Measurements from ENCODE around the gene ANGPTL4.
A peak's percentile ranks its signal among the peaks of the same experiment; 100 is the strongest.
"Not testable (repeated sequence)": the region's sequence is repeated elsewhere in the genome, so short reads cannot be mapped to it uniquely, and the experiment has no call there.

The ANGPTL4 gene

DNA sequence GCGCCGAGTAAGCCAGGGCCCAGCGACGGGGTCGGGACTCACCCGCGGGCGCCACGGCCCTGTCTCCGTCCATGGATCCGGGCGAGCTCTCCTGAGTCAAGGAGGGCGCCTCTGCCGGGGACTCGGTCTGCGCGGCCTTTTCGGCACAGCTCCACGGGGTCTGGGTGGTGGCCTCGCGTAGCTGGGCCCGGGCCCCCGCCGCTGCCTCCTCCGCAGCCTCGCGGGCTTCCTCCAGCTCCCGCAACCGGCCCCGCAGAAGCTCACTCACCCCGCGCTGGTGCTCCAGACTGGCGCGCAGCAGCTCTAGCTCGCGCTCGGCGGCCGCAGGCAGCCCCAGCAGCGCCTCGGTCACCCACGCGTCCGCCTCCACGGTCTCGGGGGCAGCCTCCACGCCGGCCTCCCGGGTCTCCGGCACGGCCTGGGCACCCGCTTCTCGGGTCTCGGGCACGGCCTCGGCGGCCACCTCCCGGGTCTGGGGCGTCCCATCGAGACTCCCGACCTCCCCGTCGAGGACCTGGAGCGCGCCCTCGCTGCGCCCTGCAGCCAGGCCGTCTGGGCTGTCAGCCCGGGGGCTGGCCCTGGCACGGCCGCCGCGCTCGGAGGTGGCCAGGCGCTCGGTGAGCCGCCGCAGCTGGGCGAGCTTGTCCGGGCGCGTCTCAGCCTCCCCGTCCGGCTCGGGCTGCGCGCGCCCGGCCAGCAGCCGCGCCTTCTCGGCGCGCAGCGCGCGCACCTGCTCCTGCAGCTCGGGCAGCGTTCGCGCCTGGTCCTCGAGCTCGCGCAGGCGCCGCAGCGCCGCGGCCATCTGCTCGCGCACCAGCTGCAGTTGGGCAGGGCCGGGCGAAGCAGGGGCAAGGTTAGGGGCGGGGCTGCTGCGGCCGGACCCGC, 29.3 kb upstream of the ANGPTL4 start:
- no peak for DNase-seq

DNA sequence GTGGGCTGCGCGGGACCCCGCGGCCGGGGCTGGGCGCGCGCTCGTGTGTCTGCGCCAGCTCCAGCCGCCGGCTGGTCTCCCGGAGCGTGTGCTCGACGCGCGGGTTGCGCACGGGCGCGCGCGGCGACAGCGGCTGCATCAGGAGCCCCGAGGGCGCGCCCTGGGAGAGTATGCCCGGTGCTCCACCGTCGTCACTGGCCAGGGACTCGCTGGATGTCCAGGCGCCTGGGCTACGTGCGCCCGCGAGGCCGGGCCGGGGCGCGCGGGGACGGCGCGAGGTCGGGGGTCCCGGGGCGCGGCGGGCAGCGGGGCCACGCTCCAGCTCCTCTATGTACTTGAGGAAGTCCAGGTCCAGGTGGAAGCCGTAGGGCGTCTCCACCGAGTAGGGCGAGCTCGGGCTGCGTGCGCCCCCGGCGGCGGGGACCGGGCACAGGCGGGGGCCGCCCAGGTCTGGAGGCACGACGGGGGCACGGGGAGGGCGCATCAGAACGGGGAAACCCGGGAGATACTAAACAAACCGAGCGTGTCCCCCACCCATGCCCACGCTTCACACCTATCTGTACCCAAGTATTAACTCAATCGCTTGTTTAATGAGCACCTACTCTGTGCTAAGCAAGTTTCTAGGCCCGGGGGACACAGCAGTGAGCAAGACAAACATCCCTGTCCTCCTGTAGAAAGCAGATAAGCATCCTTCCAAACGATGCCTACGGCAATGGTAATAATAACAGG, 28.4 kb upstream of the ANGPTL4 start:
- DNase-seq, result no peak

DNA sequence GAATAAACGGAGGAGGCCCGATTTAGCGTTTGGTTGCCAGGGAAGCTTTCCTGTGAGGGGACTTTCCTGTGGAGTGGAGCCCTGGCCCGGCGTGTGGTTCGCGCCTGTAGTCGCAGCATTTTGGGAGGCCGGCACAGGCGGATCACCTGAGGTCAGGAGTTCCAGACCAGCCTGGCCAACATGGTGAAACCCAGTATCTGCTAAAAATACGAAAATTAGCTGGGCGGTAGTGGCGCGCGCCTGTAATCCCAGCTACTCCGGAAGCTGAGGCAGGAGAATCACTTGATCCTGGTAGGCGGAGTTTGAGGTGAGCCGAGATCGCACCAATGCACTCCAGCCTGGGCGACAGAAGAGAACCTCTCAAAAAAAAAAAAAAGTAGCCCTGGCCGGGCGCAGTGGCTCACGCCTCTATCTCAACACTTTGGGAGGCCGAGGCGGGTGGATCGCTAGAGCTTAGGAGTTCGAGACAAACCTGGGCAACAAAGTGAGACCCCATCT, 27.8 kb upstream of the ANGPTL4 start:
- DNase-seq, result no peak

DNA sequence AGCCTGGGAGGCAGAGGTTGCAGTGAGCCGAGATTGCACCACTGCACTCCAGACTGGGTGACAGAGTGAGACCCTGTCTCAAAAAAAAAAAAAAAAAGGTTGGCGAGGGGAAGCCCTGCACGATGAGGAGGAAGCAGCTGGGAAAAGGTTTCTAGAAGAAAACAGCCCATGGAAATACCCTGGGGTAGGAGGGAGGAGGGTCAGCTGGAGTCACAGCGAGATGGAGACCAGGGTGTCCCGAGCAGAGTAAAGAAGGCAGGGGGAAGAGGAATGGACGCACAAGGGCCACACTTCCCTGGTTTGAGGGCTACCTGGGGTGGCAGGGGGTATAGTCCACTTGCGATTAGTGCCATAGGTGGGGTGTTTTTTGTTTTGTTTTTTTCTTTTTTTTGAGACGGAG, 27.3 kb upstream of the ANGPTL4 start:
- no peak for DNase-seq

DNA sequence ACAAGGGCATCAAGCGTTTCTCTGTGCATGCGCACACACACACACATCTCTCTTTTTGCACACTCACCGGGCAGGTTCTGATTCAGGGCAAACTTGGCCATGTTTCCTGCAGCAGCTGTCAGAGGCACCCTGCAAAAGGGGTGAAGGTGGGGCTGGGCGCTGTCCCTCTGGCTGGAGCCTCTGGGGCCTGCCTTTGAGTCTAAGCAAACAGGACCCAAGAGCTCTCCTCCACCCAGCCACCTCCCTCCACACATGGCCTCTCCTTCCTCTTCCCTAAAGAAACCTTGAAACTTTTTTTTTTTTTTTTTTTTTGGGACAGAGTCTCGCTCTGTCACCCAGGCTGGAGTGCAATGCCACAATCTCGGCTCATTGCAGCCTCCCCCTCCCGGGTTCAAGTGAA, 26.2 kb upstream of the ANGPTL4 start:
- DNase-seq, result no peak

DNA sequence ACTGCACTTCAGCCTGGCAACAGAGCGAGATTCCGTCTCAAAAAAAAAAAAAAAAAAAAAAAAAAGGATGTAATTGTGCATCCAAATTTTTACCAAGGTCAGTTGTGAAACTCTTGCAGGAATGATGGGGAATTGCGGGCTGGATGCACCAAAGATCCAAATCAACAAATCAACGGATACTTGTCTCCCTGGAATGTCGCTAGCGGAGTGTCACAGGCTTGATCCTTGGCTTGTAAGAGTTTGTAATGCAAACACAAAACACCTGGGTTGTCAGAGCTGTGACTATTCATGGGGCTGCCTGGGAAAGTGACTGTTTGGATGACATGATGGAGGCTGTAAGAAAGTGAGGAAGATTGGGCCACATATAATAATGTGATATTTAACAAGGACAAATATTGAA, 25.1 kb upstream of the ANGPTL4 start:
- no peak for DNase-seq

DNA sequence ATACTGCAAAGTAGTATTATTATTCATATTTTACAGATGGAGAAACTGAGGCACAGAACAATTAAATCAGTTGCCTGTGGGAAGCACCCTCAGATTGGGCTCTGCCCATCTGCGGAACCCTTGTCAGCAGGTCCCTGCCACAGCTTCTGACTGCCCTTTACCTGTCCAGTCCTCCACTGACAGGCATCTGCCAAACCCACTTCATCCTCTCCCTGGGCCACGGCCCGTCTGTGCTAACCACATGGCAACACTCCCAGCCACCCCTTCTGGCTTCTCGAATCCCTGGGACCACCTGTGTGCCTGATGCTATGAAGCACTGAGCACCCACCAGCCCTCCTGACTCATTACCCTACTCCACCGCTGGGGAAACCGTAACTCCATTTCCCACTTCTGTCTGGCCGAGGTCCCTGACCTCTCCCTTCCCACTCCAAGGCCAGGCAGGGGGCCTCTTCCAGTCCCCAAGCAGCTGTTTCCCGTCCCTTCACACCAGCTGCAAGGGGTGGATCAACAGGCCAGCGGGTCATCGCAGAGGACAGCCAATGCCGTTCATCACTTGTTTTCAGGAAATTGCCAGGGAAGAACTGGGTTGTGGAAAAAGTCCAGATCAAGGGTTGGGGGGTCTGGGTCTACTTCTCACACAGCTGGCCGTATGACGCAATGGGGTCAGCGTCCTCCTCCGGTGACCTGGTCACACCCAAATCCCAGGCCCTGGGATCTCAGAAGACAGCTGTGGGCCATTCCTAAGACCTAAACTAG, 23.4 kb upstream of the ANGPTL4 start:
- no peak for DNase-seq

DNA sequence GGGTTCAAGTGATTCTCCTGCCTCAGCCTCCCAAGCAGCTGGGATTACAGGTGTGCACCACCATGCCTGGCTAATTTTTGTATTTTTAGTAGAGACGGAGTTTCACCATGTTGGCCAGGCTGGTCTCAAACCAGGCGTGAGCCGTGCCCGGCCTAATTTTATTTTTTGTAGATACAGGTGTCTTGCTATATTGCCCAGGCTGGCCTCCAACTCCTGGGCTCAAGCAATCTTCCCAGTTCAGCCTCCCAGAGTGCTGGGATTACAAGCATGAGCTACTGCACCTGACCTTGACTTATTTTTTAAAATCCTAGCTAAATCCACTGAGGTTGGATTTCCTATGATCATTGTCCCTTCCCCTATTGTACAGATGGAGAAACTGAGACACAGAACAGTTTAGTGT, 22.5 kb upstream of the ANGPTL4 start:
- DNase-seq, result not testable (repeated sequence)

DNA sequence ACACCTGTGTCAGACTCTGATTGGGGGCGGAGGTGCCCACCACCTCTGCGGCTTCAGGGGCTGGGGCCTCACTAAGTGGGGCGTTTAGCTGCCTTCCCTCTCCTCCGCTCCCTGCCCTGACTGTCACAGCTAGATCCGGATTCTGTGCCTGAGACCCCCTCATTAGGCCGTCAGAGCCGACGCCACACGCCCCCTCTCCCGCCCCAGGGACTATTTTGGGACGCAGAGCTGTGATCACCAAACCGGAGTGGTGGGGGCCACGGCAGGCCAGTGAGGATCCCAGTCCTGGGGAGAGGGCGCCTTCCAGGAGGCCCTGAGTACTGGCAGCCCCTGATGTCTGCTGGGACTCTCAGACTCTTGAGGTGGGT, 21.7 kb upstream of the ANGPTL4 start:
- no peak for DNase-seq

DNA sequence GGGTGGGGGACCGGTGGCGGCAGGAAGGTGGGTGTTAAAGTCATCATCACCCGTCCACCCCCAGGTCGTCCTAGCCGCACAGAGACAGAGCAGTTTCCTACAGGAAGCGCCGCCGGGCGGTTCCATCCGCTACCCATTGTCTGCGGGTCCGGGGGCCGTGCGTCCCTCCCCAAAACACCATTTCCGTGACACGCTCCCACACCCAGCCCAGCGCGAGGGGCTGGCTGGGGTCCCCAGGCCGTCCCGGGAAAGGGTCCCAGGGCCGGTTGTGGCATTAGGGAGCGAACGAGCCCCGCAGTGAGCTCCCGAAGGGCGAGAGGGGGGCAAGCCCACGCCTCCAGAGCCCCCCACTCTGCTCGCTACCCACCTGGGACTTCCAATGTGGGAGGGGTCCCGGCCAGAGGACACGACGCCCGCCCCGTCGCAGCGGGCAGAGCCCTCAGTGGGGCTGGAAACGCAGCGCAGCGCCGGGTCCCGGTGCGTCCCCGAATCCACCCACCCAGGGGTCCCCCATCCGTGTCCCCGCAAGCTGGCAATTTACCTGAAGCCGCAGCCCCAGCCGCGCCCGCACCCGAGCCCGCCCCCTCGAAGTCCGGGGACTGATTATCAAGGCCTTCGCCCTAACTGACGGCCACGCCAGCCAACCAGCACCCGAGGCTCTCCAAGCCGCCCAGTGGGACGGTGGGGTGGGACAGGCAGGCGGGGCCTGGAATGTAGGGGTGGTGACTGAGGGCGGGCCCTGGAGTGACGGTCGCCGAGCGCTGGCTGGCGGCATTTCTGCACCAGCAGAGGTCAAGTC, 21.1 kb upstream of the ANGPTL4 start, which contains the start of gene KANK3:
TSS of gene KANK3 (minus strand) at position 579 of the 799 bp plus-strand sequence. CDS start 5,434 bp downstream, outside the sequence.
- DNase-seq, result peak; percentile 7 to 52

DNA sequence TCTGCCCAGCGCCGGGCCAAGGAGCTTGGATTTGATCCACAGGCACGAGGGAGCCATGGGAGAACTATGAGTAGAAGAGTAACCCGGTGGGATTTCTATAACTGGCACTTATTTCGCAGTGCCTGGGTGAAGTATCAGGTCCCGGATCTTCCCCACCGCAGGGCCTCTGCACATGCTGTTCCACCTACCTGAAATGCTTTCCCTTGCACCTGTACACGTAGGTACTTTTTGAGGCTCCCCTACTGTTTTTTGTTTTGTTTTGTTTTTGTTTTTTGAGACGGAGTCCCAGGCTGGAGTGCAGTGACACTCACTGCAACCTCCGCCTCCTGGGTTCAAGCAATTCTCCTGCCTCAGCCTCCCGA, 20.5 kb upstream of the ANGPTL4 start:
- DNase-seq, result no peak

DNA sequence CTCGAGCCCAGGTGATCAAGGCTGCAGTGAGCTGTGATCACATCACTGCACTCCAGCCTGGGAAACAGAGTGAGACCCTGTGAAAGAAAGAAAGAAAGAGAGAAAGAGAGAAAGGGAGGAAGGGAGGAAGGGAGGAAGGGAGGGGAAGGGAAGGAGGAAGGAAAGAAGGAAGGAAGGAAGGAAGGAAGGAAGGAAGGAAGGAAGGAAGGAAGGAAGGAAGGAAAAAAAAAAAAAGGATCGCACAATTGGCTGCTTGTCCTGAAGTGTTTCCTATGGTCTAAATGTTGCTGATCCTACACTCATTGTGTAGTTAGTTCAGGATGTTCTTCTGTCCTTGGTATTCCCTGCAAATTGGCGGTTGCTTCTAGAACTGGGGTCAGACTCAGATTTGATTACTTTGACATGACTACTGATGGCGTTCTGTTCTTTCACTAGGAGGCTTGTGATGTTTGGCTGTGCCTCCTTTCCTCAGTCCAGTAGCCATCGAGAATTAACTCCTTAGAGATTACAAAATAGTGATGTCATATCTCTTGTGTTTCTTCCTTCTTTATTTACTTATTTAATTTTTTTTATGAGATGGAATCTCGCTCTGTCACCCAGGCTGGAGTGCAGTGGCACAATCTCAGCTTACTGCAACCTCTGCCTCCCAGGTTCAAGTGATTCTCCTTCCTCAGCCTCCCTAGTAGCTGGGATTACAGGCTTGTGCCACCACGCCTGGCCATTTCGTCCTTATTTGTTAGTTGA, 14.2 kb upstream of the ANGPTL4 start:
- not testable (repeated sequence) for DNase-seq

DNA sequence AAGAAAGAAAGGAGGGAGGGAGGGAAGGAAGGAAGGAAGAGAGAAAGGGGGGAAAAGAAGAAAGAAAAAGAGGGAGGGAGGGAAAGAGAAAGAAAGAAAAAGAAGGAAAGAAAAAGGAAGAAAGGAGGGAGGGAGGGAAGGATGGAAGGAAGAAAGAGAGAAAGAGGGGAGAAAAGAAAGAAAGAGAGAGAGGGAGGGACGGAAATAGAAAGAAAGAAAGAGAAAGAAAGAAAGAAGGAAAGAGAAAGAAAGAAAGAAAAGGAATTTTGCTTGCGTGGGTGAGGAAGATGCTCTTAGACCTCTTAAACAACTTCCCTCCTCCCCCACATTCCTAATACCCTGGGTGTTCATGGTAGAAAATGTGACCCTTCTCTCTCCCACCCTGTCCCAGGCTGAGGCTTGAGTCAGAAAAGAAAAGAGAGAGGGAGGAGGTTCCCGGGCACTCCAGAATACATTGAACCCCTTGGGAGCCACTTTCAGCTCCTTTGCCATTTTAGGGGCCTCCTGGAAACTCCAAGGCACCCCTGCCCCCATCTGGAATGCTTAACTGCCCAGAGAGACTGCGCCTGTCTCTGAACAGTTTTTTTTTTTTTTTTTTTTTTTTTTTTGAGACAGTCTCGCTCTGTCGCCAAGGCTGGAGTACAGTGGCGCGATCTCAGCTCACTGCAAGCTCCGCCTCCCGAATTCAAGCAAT, 11.7 kb upstream of the ANGPTL4 start:
- no peak for DNase-seq

DNA sequence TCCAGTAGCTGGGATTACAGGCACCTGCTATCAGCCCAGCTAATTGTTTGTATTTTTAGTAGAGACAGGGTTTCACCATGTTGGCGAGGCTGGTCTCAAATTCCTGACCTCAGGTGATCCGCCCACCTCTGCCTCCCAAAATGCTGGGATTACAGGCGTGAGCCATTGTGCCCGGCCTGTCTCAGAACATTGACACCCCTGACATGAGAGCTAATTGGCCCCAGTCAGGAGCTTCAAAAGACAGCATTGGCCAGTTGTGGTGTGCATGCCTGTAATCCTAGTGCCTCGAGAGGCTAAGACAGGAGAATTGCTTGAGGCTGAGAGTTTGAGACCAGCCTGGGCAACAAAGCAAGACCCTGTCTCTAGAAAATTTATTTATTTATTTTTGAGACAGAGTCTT, 11.1 kb upstream of the ANGPTL4 start:
- not testable (repeated sequence) for DNase-seq

DNA sequence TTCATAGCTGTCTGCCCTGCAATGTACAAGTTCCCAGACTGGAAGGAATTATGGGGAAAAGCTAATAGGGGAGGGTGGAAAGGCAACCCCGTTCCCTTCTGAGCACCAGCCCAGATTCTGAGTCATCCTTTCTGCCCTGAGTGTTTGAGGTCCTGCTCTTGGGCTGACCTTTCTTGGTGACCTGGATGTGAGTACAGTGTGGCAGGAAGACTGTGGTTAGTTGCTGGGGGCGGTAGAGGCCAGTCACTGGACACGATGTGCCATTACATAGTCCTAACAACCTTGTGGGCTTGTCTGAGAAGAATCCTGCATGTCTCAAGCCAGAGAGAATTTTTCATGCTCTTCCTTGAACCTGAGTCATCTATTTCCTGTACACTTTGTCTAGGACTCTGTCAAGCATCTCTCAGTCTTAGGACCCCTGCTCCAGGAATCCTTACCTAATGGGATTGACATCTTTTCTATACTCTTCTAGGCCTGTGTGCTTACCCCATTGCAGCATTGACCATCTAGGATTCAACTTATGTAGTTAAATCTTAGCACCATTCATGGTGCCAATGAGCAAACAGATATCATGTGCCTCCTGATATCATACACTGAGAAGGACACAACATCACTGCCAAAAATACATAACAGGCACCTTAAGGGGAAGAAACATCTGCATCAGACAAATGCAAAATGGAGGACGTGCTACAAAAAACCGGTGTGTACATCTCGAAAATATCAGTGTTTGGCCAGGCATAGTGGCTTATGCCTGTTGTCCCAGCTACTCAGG, 8.1 kb upstream of the ANGPTL4 start:
- no peak for DNase-seq

DNA sequence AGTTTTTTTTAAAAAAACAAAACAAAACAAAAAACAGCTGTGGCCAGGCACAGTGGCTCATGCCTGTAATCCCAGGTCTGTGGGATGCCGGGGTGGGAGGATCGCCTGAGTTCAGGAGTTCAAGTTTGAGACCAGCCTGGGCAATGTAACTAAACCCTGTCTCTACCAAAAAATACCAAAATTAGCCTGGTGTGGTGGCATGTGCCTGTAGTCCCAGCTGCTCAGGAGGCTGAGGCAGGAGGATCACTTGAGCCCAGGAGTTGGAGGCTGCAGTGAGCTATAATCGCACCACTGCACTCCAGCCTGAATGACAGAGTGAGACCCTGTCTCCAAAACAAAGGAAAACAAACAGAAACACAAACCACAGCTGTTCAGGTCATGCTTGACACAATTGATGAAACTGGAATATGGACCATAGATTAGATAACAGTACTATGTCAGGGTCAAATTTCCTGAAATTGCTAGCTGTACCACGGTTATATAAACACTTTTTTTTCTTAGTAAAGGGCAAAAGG, 6.9 kb upstream of the ANGPTL4 start:
- DNase-seq, result no peak

DNA sequence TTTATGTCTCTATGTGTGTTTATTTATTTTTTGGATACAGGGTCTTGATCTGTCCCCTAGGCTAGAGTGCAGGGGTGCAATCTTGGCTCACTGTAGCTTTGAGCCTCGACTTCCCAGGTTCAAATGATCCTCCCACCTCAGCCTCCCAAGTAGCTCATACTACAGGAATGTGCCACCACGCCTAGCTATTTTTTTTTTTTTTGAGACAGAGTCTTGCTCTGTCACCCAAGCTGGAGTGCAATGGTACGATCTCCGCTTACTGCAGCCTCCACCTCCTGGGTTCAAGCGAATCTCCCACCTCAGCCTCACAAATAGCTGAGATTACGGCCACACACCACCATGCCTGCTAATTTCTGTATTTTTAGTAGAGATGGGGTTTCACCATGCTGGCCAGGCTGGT, 5.0 kb upstream of the ANGPTL4 start:
- no peak for DNase-seq

DNA sequence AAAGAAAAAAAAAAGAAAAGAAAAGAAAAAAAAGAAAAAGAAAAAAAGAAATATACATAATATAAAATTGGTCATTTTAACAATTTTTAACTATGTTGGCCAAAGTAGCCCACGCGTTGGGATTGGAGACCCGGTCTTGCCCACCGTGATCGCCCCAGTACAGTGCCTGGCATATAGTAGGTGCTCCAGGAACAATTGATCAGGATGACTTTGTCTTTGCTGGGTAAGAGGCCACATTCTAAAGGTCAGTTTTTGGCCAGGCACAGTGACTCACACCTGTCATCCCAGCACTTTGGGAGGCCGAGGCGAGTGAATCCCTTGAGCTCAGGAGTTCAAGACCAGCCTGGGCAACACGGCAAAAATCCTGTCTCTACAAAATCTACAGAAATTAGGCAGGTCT, 3.8 kb upstream of the ANGPTL4 start:
- DNase-seq, result no peak

DNA sequence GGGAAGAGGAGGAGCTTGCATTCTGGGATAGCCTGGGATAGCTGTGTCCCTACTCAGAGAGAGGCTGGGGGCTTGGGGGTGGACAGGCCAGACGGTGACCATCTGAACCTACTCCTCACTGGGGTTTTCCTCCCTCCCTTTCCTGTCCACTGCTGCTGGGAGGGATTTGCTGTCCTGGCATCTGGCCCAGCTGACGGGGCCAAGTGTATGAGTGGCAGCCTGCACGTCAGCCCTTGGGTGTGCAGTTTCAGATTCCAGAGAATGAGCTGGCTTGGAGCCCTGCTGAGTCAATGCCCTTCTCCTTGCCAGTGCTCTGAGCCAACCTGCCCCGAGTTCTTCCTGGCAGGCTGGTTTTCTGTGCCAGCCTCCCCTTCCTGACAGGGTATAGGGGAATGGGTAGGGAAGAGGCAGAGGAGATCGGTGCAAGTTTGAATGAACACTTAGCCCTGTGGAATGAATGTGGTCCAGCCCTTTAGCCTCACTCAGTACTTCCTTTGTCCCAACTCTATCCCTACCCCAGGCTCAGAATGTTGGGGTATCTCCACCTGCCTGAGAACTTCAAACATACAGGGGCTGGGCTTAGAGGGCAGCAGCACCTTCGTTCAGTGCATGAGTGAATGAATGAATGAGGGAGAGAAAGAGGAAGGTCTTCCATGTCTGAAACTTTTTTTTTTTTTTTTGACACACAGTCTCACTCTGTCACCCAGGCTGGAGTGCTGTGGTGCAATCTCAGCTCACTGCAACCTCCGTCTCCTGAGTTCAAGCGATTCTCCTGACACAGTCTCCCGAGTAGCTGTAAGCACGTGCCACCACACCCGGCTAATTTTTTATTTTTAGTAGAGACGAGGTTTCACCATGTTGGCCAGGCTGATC, 1.8 kb upstream of the ANGPTL4 start:
- no peak for DNase-seq
